Measurements from ENCODE around the gene HUS1. TPM values are rescaled to one million over a fixed set of nuclear protein-coding genes. Genes with fewer than 3 reads are reported as not detected.

Gene HUS1
- total RNA-seq, 2 experiments from 2014 or later, result 37.1 to 43.5 TPM

DNA sequence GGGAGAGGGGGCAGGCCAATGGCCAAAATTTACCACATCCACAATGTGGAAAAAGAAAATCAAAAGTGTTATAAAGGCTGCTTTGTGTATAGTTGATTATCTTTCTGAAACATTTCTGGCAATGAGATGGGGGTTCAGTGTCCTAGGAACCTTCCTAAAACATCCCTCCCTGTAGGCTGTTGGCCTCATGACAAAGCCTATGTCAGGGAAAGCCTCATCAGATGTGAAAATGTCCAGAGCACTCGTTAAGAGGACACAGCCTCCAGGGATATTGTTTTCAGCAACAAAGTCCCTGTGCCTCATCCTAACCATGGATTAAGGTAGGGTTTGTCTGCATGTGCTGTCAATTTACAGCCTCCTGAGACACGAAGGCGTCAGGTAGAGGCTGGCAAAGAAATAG lies 32.5 kb upstream of the HUS1 start:
- H3K36me3 Mint-ChIP-seq (ENCODE audit: low read depth), result no peaks in the 10 kb centered on the region
- no peaks in the 10 kb centered on the region for H3K4me1 Mint-ChIP-seq (ENCODE audit: low read depth)
- H3K9me3 Mint-ChIP-seq, result no peaks in the 10 kb centered on the region
- TF ChIP-seq, protein P1, sequence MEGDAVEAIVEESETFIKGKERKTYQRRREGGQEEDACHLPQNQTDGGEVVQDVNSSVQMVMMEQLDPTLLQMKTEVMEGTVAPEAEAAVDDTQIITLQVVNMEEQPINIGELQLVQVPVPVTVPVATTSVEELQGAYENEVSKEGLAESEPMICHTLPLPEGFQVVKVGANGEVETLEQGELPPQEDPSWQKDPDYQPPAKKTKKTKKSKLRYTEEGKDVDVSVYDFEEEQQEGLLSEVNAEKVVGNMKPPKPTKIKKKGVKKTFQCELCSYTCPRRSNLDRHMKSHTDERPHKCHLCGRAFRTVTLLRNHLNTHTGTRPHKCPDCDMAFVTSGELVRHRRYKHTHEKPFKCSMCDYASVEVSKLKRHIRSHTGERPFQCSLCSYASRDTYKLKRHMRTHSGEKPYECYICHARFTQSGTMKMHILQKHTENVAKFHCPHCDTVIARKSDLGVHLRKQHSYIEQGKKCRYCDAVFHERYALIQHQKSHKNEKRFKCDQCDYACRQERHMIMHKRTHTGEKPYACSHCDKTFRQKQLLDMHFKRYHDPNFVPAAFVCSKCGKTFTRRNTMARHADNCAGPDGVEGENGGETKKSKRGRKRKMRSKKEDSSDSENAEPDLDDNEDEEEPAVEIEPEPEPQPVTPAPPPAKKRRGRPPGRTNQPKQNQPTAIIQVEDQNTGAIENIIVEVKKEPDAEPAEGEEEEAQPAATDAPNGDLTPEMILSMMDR (IDR thresholded peaks at IDR 0.05), result no peak
- ChIA-PET POLR2A (no interaction called here), CTCF (no interaction called here)
- H3K27ac Mint-ChIP-seq, result no peak overlapping the region
- DNase-seq, result no peak
- intact Hi-C loops (cut with micrococcal nuclease), result no loop called here
- ATAC-seq, result no peak
- no peak overlapping the region for H3K4me3 Mint-ChIP-seq
- H3K27me3 Mint-ChIP-seq, result peaks cover 4% of the 10 kb centered on the region

DNA sequence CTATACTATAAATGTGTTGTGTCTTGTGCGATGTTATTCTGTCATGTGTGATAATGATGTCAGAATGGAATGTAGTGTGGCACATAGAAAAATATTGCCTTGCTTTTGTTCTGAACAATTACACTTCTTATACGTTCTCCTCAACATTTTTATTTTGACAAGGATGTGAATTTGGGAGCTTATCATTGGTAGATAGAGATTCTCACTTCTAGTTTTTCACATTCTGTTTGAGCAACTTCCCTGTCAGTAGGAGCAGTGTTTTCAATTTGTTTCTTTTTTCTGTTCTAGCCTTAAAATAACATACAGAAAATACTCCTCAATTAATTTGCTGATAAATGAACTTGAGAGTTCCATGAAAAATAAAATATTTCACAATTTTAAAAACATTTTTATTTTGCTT lies 31.9 kb upstream of the HUS1 start:
- peaks cover 4% of the 10 kb centered on the region for H3K27me3 Mint-ChIP-seq
- no peaks in the 10 kb centered on the region for H3K9me3 Mint-ChIP-seq
- no peak overlapping the region for H3K27ac Mint-ChIP-seq
- H3K4me3 Mint-ChIP-seq, result no peak overlapping the region
- intact Hi-C loops (cut with micrococcal nuclease), result no loop called here
- ATAC-seq (no peak), DNase-seq (no peak)
- POLR2A ChIA-PET, result no interaction called here
- H3K36me3 Mint-ChIP-seq (ENCODE audit: low read depth), result no peaks in the 10 kb centered on the region
- no peaks in the 10 kb centered on the region for H3K4me1 Mint-ChIP-seq (ENCODE audit: low read depth)
- CTCF ChIA-PET, result interaction anchor here (1.1 kb wide), 1 partner anchor 29 kb away, joined by 3 read pairs; no protein-coding TSS in a partner anchor
- TF ChIP-seq, protein P1 (IDR thresholded peaks at IDR 0.05), result no peak

DNA sequence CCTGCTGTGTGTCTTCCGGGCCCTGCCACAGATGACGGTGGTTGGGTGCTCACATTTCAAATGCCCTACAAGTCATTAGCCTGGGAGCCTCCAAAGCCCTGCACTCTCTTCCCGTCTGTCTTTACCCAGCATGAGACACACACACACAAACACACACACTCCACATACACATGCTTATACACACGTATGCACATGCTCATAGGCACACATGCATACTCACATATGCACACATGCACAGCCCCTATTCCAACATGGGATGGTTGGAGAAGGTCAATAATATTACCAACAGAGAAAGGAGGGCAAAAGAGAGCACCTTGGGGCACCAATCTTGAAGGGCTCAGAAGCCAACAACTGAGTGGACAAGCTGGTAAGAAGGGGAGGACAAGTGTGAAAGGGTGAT lies 30.5 kb upstream of the HUS1 start:
- H3K4me3 Mint-ChIP-seq, result no peak overlapping the region
- ATAC-seq (no peak), DNase-seq (no peak)
- H3K27me3 Mint-ChIP-seq, result peaks cover 2% of the 10 kb centered on the region
- no peak overlapping the region for H3K27ac Mint-ChIP-seq
- H3K36me3 Mint-ChIP-seq (ENCODE audit: low read depth), result no peaks in the 10 kb centered on the region
- intact Hi-C loops (cut with micrococcal nuclease), result no loop called here
- POLR2A ChIA-PET, result no interaction called here
- TF ChIP-seq, protein P1 (IDR thresholded peaks at IDR 0.05), result no peak
- no peaks in the 10 kb centered on the region for H3K4me1 Mint-ChIP-seq (ENCODE audit: low read depth)
- no peaks in the 10 kb centered on the region for H3K9me3 Mint-ChIP-seq
- CTCF ChIA-PET, result interaction anchor here (1.1 kb wide), 1 partner anchor 27 kb away, joined by 3 read pairs; no protein-coding TSS in a partner anchor

DNA sequence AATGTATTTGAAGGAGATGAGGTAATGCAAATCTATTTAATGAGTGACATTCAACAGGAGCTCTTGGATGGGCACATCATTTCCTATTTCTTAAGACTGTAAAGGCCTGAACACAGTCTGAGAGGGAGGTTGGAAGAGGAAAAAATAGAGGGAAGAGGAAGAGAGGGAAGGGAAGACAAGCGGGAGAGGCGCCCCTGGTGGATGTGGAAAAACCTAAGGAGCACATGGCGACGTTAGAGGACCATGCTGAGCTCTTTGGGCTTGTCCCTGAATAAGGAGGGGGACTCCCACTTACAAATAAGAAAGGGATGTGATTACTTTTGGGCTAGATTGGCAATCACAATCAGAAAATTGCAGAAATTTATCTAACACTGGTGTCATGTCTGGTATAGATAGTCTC lies 29.8 kb upstream of the HUS1 start:
- intact Hi-C loops (cut with micrococcal nuclease), result no loop called here
- no peak overlapping the region for H3K27ac Mint-ChIP-seq
- ATAC-seq (no peak), DNase-seq (no peak)
- no peaks in the 10 kb centered on the region for H3K36me3 Mint-ChIP-seq (ENCODE audit: low read depth)
- CTCF ChIA-PET, result no interaction called here
- no peaks in the 10 kb centered on the region for H3K9me3 Mint-ChIP-seq
- TF ChIP-seq, protein P1 (IDR thresholded peaks at IDR 0.05), result no peak
- no peaks in the 10 kb centered on the region for H3K4me1 Mint-ChIP-seq (ENCODE audit: low read depth)
- POLR2A ChIA-PET, result no interaction called here
- H3K27me3 Mint-ChIP-seq, result peaks cover 2% of the 10 kb centered on the region
- no peak overlapping the region for H3K4me3 Mint-ChIP-seq

DNA sequence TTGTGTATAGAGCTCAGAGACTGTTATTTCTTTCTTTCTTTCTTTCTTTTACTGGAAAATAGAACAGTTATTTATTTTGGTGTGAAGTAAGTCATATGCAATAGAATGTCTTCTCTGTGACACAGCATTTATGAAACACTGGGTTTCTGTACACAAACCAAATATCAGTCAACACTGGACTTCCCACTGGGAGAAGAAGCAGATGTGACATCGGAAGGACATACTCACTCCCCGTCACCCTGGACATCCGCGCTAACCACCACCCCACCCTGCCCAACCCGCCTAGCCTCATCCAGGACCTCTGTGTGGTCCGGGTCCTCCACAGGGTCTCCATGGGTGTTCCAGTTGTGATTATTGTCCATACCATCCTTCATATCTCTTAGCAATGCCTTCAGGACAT lies 27.5 kb upstream of the HUS1 start:
- CTCF ChIA-PET, result interaction anchor here (1.3 kb wide), 1 partner anchor 61 kb away, joined by 3 read pairs; no protein-coding TSS in a partner anchor
- TF ChIP-seq, protein P1 (IDR thresholded peaks at IDR 0.05), result no peak
- Mint-ChIP-seq H3K9me3 (no peaks in the 10 kb centered on the region), H3K27me3 (peaks cover 2% of the 10 kb centered on the region), H3K36me3 (ENCODE audit: low read depth) (no peaks in the 10 kb centered on the region), H3K4me3 (no peak overlapping the region), H3K4me1 (ENCODE audit: low read depth) (no peaks in the 10 kb centered on the region), H3K27ac (no peak overlapping the region)
- ATAC-seq (no peak), DNase-seq (no peak)
- POLR2A ChIA-PET, result no interaction called here
- intact Hi-C loops (cut with micrococcal nuclease), result no loop called here

Data from activated CD8-positive, alpha-beta T cell treated with anti-CD3 and anti-CD28 coated beads for 36 hours (primary cell).